ENCODE results near the gene SRRM4. TPM values are rescaled to one million over a fixed set of nuclear protein-coding genes. Genes with fewer than 3 reads are reported as not detected.

Gene SRRM4
- total RNA-seq, 1 experiment from 2014 or later = not detected

GRCh38 chr12:119071638-119072231, 90.4 kb downstream of the SRRM4 start:
- H3K9me3 ChIP-seq (replicated peaks) = no peaks in the 10 kb centered on the region
- peaks cover 21% of the 10 kb centered on the region for H3K4me1 ChIP-seq
- DNase-seq = peak; percentile 6 to 38
- no peaks in the 10 kb centered on the region for H3K36me3 ChIP-seq
- no peaks in the 10 kb centered on the region for H3K27me3 ChIP-seq
- no peak overlapping the region for H3K4me3 ChIP-seq
- H3K27ac ChIP-seq = no peak overlapping the region

- H3K4me1 ChIP-seq = peaks cover 21% of the 10 kb centered on the region
- no peaks in the 10 kb centered on the region for H3K27me3 ChIP-seq
- DNase-seq = no peak
Observed at GRCh38 chr12:119072440-119072839, 91.1 kb downstream of the SRRM4 start.

GRCh38 chr12:119075222-119075787, 94.0 kb downstream of the SRRM4 start:
- no peaks in the 10 kb centered on the region for H3K9me3 ChIP-seq (replicated peaks)
- peaks cover 5% of the 10 kb centered on the region; the same call in 1 of the 2 replicates for H3K4me1 ChIP-seq
- no peaks in the 10 kb centered on the region for H3K27me3 ChIP-seq
- DNase-seq = no peak
- no peak overlapping the region for H3K27ac ChIP-seq
- no peaks in the 10 kb centered on the region for H3K36me3 ChIP-seq
- H3K4me3 ChIP-seq = no peak overlapping the region

More at GRCh38 chr12:119072440-119072839, 91.1 kb downstream of the SRRM4 start:
- no peak overlapping the region for H3K27ac ChIP-seq
- H3K9me3 ChIP-seq (replicated peaks) = no peaks in the 10 kb centered on the region
- no peak overlapping the region for H3K4me3 ChIP-seq
- H3K36me3 ChIP-seq = no peaks in the 10 kb centered on the region

DNA sequence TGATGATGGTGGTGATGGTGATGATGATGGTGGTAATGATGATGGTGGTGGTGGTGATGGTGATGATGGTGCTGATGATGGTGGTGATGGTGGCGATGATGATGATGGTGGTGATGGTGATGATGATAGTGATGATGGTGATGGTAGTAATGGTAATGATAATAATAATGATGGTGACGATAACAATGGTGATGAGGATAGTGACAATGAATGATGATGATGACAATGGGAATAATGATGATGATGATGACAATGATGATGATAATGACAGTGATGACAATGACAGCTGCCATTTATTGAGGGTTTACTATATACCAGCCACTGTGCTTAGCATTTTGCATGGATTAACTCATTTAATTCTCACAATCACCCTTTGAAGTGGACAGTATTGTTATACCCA, 94.6 kb downstream of the SRRM4 start:
- Histone ChIP-seq H3K4me3 (no peak overlapping the region), H3K36me3 (no peaks in the 10 kb centered on the region), H3K9me3 (replicated peaks) (no peaks in the 10 kb centered on the region), H3K27ac (no peak overlapping the region), H3K27me3 (no peaks in the 10 kb centered on the region), H3K4me1 (peaks cover 5% of the 10 kb centered on the region; the same call in 1 of the 2 replicates)
- DNase-seq = no peak

DNA sequence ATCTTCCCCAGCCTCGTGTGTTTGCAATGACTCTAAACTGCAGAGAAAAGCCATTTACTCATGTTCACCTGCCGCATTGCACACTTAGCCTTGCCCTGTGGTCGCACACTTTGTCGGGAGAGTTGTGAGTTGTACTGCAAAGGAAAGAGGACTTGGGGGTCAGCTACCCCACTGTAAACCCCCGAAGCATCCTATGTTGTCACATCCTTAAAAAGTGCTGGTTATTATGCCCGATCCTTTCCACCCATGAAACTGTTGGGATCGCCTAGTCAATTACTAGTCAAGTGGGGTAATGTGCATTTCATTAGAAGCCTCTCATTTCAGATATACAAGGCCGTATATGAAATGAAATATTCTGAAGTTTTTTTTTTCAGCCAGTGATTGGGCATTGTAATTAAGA, 98.2 kb downstream of the SRRM4 start:
- no peak overlapping the region for H3K4me3 ChIP-seq
- H3K4me1 ChIP-seq = no peaks in the 10 kb centered on the region
- no peaks in the 10 kb centered on the region; the same call in 1 of the 2 replicates for H3K27me3 ChIP-seq
- no peak overlapping the region for H3K27ac ChIP-seq
- no peaks in the 10 kb centered on the region for H3K9me3 ChIP-seq (replicated peaks)
- DNase-seq = no peak
- H3K36me3 ChIP-seq = no peaks in the 10 kb centered on the region

DNA sequence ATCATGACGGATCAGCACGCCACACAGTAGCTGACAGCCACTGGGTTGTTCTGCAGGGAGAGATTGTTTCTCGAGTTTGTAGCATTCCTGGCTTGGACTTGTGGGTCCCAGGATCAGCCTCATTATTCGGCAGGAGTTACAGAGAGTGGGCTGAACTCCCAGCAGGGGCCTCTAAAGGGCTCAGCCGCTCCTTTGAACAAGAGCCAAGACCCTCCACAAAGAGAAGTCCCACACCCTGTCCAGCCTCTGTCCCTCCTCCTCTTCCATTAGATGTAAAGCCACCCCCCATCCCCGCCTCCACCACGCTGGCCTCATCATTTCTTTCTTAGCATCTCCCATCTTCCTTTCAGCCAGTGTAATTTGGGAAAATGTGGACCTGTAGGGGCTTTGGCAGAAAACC, 100.7 kb downstream of the SRRM4 start:
- Histone ChIP-seq H3K4me1 (no peaks in the 10 kb centered on the region), H3K4me3 (no peak overlapping the region), H3K9me3 (replicated peaks) (no peaks in the 10 kb centered on the region), H3K27me3 (no peaks in the 10 kb centered on the region; the same call in 1 of the 2 replicates), H3K36me3 (no peaks in the 10 kb centered on the region), H3K27ac (no peak overlapping the region)
- DNase-seq = no peak

DNA sequence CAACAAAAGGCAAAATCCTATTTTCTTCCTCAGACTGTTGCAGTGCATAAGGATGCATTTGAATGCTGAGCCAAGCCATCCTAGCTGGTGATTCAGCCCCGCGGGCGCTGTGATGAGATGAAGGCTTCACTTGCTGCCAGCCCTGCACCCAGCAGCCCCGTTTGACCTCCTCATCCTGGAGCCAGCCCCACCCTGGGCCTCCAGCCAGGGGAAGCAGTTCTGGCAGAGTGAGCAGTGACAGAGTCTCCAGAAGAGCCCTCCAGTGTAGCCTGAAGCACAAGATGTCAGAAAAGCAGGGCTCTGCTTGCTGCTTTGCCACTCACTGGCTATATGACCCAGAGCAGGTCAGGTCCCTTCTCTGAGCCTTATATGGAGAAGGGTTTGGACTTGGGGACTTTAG, 101.2 kb downstream of the SRRM4 start:
- H3K27me3 ChIP-seq = no peaks in the 10 kb centered on the region; the same call in 1 of the 2 replicates
- H3K36me3 ChIP-seq = no peaks in the 10 kb centered on the region
- no peaks in the 10 kb centered on the region for H3K9me3 ChIP-seq (replicated peaks)
- no peak overlapping the region for H3K4me3 ChIP-seq
- H3K4me1 ChIP-seq = no peaks in the 10 kb centered on the region
- DNase-seq = no peak
- H3K27ac ChIP-seq = no peak overlapping the region

DNA sequence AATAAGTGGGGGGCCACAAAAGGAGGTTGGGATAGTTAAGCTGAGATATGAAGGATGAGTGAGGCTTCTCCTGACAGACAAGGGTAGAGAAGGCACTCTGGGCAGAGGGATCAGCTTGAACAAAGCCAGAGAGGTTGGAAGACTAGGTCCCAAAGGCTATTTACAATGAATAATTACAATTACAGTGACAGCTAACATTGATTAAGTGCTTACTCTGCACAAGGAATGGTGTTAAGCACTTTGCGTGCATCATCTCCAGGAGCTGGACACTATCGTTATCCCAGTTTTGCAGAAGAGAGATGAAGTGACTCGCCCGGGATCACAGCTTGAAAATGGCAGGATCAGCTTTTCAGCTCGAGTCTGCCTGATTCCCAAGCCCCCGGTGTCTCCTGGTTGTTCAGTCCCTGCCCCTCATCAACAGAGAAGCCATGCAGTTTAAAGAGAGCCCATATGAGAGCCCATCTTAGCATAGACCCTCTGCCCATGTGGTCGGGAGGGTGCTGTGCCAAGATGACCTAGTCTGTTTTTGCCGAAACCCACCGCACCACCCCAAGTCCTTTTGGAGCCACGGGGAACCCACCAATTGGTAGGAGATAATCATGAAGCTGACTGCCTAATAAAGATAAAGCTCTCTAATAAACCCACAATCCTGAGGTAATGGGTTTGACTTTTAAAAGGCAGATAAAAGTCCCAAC, 107.5 kb downstream of the SRRM4 start:
- no peak overlapping the region for H3K27ac ChIP-seq
- H3K27me3 ChIP-seq = no peaks in the 10 kb centered on the region
- no peak overlapping the region for H3K4me3 ChIP-seq
- no peaks in the 10 kb centered on the region for H3K36me3 ChIP-seq
- no peaks in the 10 kb centered on the region for H3K9me3 ChIP-seq (replicated peaks)
- no peak for DNase-seq
- H3K4me1 ChIP-seq = no peaks in the 10 kb centered on the region

DNA sequence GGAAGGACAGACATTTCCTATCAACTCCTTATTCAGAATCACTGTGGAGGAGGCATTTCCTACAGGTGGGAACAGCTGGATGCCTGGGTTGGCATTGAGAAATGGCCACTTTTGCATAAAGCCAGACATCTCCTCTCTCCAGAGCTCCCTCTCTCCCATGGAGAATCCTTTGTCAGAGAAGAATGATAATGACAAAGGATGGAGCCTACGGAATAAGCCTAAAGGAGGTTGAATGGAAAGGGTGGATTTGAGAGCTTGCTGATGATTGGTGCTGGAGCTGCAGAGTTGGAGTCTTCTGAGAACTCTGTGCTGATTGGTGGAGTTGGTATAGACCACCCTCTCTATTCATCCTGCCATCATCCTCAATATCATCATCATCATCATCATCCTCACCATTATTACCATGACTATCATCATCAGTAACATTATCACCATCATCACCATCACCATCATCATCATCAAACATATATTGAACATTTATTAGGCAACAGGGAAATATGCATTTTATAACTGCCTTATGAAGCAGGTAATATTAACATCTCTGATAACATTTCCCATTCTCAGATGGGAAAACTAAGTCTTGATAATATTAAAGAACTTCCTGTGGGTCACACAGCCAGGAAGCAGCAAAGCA, 108.2 kb downstream of the SRRM4 start:
- H3K4me1 ChIP-seq = no peaks in the 10 kb centered on the region
- H3K9me3 ChIP-seq (replicated peaks) = no peaks in the 10 kb centered on the region
- no peaks in the 10 kb centered on the region for H3K27me3 ChIP-seq
- no peaks in the 10 kb centered on the region for H3K36me3 ChIP-seq
- H3K27ac ChIP-seq = no peak overlapping the region
- H3K4me3 ChIP-seq = no peak overlapping the region
- DNase-seq = no peak

DNA sequence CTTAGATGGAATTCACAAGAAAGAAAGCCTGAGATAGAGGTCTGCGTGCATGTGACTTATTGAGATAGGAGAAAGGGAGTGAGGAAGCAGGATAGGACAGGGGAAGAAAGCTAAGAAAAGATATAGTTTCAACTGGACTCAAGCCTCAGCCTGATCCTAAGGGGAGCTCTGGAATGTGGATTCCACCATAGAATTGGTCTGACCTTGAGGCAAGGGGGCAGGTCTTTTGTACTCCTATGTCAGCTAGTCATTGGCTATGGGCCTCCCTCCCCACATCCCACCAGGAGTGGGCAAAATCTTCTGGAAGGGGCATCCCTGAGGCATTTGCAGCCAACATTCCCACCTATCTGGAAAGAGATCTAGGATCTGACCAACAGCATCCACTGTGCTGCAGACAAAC, 108.9 kb downstream of the SRRM4 start:
- Histone ChIP-seq H3K4me1 (no peaks in the 10 kb centered on the region), H3K36me3 (no peaks in the 10 kb centered on the region), H3K27ac (no peak overlapping the region), H3K4me3 (no peak overlapping the region), H3K9me3 (replicated peaks) (no peaks in the 10 kb centered on the region), H3K27me3 (no peaks in the 10 kb centered on the region)
- DNase-seq = no peak

DNA sequence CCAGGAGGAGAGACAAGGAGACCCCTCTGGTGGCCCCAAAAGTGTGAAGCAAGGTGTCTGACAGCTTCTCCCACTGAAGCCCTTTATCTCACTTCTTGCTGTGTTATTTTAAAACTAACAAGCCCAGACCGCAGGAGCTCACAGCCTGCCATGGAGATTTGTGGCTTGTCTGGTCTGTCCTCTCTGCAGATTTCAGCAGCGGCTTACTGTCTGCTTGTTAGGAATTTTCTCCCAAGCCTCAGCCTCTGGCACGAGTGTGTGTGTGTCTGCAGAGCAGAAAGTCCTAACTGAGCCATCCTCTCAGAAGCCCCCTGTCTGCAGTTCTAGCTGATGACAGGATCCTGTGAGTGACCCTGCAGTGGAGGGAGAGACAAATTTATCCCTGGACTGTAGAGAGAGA, 109.5 kb downstream of the SRRM4 start:
- Histone ChIP-seq H3K27me3 (no peaks in the 10 kb centered on the region), H3K4me1 (no peaks in the 10 kb centered on the region), H3K9me3 (replicated peaks) (no peaks in the 10 kb centered on the region), H3K36me3 (no peaks in the 10 kb centered on the region), H3K27ac (no peak overlapping the region), H3K4me3 (no peak overlapping the region)
- DNase-seq = no peak

DNA sequence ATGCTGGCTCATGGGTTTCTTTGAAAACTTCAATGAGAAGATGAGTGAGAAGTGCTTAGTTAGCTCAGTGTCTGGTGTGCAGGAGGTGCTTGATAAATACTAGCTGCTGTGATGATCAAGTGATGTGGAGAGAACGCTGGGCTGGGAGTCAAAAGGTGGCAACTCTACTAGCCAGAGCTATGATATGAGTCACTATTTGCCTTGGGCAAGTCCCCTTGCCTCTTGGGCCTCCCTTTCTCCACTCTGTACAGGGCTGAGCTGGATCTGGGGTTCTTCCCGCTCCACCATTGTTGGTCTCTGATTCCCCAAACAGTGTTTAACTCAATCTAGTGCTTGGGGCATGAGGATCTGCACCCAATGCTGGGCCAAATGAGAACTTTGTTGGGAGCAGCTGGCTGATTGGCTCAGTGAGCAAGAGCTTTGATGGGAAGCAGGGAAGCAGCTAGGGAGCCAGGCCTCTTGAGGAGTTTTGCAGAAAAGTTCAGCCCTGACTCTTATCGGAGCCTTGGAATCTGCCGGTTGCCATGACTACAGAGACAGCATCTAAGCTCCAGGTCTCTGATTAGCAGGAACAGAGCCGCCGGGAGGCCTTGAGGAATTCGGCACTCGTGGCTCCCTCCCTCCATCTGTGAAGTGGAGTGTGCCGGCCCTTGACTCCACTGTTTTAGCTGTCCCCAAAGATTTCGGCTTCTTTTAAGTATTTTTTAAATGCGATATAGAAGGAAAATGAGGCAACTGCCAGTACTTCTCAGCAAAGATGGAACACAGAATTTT, 115.3 kb downstream of the SRRM4 start:
- Histone ChIP-seq H3K27ac (no peak overlapping the region), H3K9me3 (replicated peaks) (no peaks in the 10 kb centered on the region), H3K36me3 (no peaks in the 10 kb centered on the region), H3K27me3 (no peaks in the 10 kb centered on the region), H3K4me3 (no peak overlapping the region), H3K4me1 (no peaks in the 10 kb centered on the region)
- no peak for DNase-seq

DNA sequence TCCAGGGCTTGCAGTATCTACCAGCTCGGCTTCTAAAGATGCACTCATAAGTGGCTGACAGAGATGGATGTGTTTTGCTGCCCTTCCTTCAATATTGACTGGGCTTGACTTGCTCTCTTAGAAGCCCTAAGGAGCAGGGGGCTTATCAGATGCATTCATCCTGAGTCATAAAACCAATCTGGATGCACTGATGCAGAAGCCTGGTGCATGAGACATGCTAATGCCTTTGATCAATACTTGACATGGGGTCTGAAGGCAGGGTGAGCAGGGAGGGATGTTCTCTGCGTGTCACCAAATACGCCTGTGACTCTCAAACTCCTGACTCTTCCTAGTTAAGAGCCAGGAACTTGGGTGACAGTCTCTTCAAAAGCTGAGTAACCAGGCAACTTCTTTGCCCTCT, 119.6 kb downstream of the SRRM4 start:
- H3K27me3 ChIP-seq = no peaks in the 10 kb centered on the region
- H3K4me3 ChIP-seq = no peak overlapping the region
- H3K36me3 ChIP-seq = no peaks in the 10 kb centered on the region
- H3K9me3 ChIP-seq (replicated peaks) = no peaks in the 10 kb centered on the region
- H3K4me1 ChIP-seq = no peaks in the 10 kb centered on the region
- no peak for DNase-seq
- no peak overlapping the region for H3K27ac ChIP-seq

GRCh38 chr12:119102274-119102673, 120.9 kb downstream of the SRRM4 start:
- Histone ChIP-seq H3K4me1 (no peaks in the 10 kb centered on the region), H3K9me3 (replicated peaks) (no peaks in the 10 kb centered on the region), H3K36me3 (no peaks in the 10 kb centered on the region), H3K4me3 (no peak overlapping the region), H3K27ac (no peak overlapping the region), H3K27me3 (no peaks in the 10 kb centered on the region)
- no peak for DNase-seq

- Histone ChIP-seq H3K4me3 (no peak overlapping the region), H3K27me3 (no peaks in the 10 kb centered on the region)
- no peak for DNase-seq
Observed at GRCh38 chr12:119102714-119103113, 121.4 kb downstream of the SRRM4 start.

More at GRCh38 chr12:119102714-119103113, 121.4 kb downstream of the SRRM4 start:
- Histone ChIP-seq H3K9me3 (replicated peaks) (no peaks in the 10 kb centered on the region), H3K4me1 (no peaks in the 10 kb centered on the region), H3K36me3 (no peaks in the 10 kb centered on the region), H3K27ac (no peak overlapping the region)

Measured in SJCRH30 (cell line).